HepG2 (cell line): Measurements from ENCODE around the gene RNF149. TPM values are rescaled to one million over a fixed set of nuclear protein-coding genes. Genes with fewer than 3 reads are reported as not detected.
A peak's percentile ranks its signal among the peaks of the same experiment; 100 is the strongest.

ENCODE experiments used
- ADNP ChIP-seq: sonication (generic); formaldehyde crosslinking; IDR thresholded peaks from 2 replicates; pipeline ENCODE4 v1.4.0; 2020; ENCODE audit warnings: missing genetic modification reagents
- CEBPB ChIP-seq: IDR thresholded peaks from 2 replicates; pipeline ENCODE4 v1.6.1; 2011; ENCODE audit warnings: low read depth, low read length, improper control_type of control experiment, borderline replicate concordance
- MIXL1 ChIP-seq: IDR thresholded peaks from 2 replicates; pipeline ENCODE4 v1.6.1; 2016
- ONECUT2 ChIP-seq: sonication (generic); formaldehyde crosslinking; IDR thresholded peaks from 2 replicates; pipeline ENCODE4 v1.4.0; 2020; ENCODE audit warnings: missing genetic modification reagents
- RFXANK ChIP-seq: IDR thresholded peaks from 2 replicates; pipeline ENCODE4 v1.6.1; 2016
- SRSF9 ChIP-seq: fragments of 200-400 bp; formaldehyde crosslinking; IDR thresholded peaks from 2 replicates; pipeline ENCODE4 v1.6.1; 2018; ENCODE audit warnings: borderline replicate concordance, mild to moderate bottlenecking, low read depth, low read length; ENCODE audit not compliant: insufficient read depth, poor library complexity, severe bottlenecking
- TBL1XR1 ChIP-seq: fragments of 150-350 bp; IDR thresholded peaks from 2 replicates; pipeline ENCODE4 v1.6.1; 2014; ENCODE audit warnings: borderline replicate concordance, low read length; ENCODE audit not compliant: partially characterized antibody
- U2AF2 ChIP-seq: fragments of 200-400 bp; formaldehyde crosslinking; IDR thresholded peaks from 2 replicates; pipeline ENCODE4 v1.6.1; 2017; ENCODE audit warnings: low read depth, mild to moderate bottlenecking, low read length
- ZNF598 ChIP-seq: sonication (generic); formaldehyde crosslinking; IDR thresholded peaks from 2 replicates; pipeline ENCODE4 v1.5.1; 2020; ENCODE audit warnings: mild to moderate bottlenecking, missing genetic modification reagents, borderline replicate concordance
- ZNF709 ChIP-seq: sonication (generic); formaldehyde crosslinking; IDR thresholded peaks from 2 replicates; pipeline ENCODE4 v1.5.0; 2020; ENCODE audit warnings: mild to moderate bottlenecking, missing genetic modification reagents
- polyA plus RNA-seq, 8 experiments: library from polyadenylated mRNA; depleted of rRNA in 3 of 8; stranded (reverse) in 7 of 8; unstranded in 1 of 8; fragments of >200 nt; fragmentation: Illumina TruSeq in 4 of 8; extraction: Trizol in 4 of 8; gene quantifications; 2 replicates each; pipeline versions ENCODE4 v1.2.1 to v1.2.3, GENCODE V29; 2011 to 2016; ENCODE audit warnings: low read depth in 4 of 8, missing spikeins in 1 of 8, mixed read lengths in 1 of 8; ENCODE audit not compliant: insufficient read depth in 1 of 8
- total RNA-seq, 5 experiments: library from RNA; depleted of rRNA; stranded (reverse); fragments of >200 nt; fragmentation: Illumina TruSeq; extraction: Trizol; gene quantifications; 2 replicates each; pipeline ENCODE4 v1.2.3, GENCODE V29; 2016; ENCODE audit warnings: low read depth in 1 of 5
- TF ChIP-seq, protein P1 (sequence below): sonication (generic); formaldehyde crosslinking; IDR thresholded peaks from 2 replicates; pipeline ENCODE4 v1.4.0; 2020; ENCODE audit warnings: mild to moderate bottlenecking, missing genetic modification reagents
- TF ChIP-seq, protein P2 (sequence below): sonication (generic); formaldehyde crosslinking; IDR thresholded peaks from 2 replicates; pipeline ENCODE4 v1.5.1; 2020; ENCODE audit warnings: missing genetic modification reagents, mild to moderate bottlenecking, borderline replicate concordance
- TF ChIP-seq, protein P3 (sequence below): sonication (generic); formaldehyde crosslinking; IDR thresholded peaks from 2 replicates; pipeline ENCODE4 v1.5.0; 2020; ENCODE audit warnings: mild to moderate bottlenecking, missing genetic modification reagents
- TF ChIP-seq, protein P4 (sequence below): sonication (generic); formaldehyde crosslinking; IDR thresholded peaks from 2 replicates; pipeline ENCODE4 v1.5.1; 2020; ENCODE audit warnings: mild to moderate bottlenecking, missing genetic modification reagents, borderline replicate concordance
- TF ChIP-seq, protein P5 (sequence below): sonication (generic); formaldehyde crosslinking; IDR thresholded peaks from 2 replicates; pipeline ENCODE4 v1.4.0; 2020; ENCODE audit warnings: missing genetic modification reagents, borderline replicate concordance

The RNF149 gene
- total and polyA plus RNA-seq, 2 of the 13 experiments (the other 11 are each of a cell fraction or from before 2014, with no cell fraction given): 87.6 to 109 TPM

DNA sequence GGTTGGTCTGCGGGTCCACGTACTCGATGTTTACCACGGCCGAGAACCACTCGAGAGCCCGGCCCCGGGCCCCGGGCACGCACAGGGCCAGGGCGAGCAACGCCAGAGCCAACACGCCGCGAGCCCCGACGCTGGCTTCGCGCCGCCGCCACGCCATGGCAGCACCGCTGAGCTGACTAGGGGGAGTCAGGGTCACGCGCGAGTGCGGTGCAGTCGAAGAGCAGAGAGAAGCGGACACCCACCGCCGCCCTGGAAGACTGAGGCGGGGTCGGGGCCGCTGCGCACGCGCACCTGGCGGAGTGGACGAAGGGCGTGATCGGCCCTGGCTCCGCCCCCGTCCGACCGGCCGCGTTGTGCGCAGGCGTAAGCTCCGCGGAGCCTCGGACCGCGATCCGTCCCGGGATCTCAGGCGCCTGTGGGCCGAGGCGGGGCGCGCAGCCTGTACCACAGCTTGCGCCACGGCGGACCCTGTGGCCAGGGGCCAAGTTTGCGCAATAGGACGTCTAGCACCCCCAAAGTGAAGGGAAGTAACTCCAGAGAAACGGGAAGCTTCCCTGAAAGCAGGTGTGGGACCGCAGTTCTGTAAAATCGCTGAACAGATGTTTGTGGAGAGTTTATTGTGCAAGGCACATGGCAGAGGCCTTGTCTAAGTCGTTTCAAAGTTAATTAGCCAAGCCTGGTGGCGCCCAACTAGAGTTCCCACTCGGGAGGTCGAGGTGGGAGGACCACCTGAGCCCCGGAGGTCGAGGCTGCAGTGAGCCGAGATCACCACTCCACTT lies at the start of gene RNF149 (continued):
- TF ChIP-seq SRSF9 (no peak), ADNP (0 out of 2 replicates have a peak, but pooled peaks have one; percentile 13), MIXL1 (CRISPR knock-in tag) (peak; percentile 84), U2AF2 (no peak), TBL1XR1 (no peak), RFXANK (peak; percentile 19; the same call in 1 of the 2 replicates), ONECUT2 (CRISPR knock-in tag) (peak; percentile 51; the same call in 1 of the 2 replicates), ZNF598 (CRISPR knock-in tag) (no peak; the same call in 1 of the 2 replicates), CEBPB (peak; percentile 99), ZNF709 (CRISPR knock-in tag) (peak; percentile 78; the same call in 1 of the 2 replicates)
- TF ChIP-seq, protein P1, sequence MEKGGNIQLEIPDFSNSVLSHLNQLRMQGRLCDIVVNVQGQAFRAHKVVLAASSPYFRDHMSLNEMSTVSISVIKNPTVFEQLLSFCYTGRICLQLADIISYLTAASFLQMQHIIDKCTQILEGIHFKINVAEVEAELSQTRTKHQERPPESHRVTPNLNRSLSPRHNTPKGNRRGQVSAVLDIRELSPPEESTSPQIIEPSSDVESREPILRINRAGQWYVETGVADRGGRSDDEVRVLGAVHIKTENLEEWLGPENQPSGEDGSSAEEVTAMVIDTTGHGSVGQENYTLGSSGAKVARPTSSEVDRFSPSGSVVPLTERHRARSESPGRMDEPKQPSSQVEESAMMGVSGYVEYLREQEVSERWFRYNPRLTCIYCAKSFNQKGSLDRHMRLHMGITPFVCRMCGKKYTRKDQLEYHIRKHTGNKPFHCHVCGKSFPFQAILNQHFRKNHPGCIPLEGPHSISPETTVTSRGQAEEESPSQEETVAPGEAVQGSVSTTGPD (CRISPR knock-in tag): peak; percentile 83
- TF ChIP-seq, protein P2, sequence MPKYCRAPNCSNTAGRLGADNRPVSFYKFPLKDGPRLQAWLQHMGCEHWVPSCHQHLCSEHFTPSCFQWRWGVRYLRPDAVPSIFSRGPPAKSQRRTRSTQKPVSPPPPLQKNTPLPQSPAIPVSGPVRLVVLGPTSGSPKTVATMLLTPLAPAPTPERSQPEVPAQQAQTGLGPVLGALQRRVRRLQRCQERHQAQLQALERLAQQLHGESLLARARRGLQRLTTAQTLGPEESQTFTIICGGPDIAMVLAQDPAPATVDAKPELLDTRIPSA: peak; percentile 14; the same call in 1 of the 2 replicates
- TF ChIP-seq, protein P3, sequence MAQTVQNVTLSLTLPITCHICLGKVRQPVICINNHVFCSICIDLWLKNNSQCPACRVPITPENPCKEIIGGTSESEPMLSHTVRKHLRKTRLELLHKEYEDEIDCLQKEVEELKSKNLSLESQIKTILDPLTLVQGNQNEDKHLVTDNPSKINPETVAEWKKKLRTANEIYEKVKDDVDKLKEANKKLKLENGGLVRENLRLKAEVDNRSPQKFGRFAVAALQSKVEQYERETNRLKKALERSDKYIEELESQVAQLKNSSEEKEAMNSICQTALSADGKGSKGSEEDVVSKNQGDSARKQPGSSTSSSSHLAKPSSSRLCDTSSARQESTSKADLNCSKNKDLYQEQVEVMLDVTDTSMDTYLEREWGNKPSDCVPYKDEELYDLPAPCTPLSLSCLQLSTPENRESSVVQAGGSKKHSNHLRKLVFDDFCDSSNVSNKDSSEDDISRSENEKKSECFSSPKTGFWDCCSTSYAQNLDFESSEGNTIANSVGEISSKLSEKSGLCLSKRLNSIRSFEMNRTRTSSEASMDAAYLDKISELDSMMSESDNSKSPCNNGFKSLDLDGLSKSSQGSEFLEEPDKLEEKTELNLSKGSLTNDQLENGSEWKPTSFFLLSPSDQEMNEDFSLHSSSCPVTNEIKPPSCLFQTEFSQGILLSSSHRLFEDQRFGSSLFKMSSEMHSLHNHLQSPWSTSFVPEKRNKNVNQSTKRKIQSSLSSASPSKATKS (CRISPR knock-in tag): no peak
- TF ChIP-seq, protein P4, sequence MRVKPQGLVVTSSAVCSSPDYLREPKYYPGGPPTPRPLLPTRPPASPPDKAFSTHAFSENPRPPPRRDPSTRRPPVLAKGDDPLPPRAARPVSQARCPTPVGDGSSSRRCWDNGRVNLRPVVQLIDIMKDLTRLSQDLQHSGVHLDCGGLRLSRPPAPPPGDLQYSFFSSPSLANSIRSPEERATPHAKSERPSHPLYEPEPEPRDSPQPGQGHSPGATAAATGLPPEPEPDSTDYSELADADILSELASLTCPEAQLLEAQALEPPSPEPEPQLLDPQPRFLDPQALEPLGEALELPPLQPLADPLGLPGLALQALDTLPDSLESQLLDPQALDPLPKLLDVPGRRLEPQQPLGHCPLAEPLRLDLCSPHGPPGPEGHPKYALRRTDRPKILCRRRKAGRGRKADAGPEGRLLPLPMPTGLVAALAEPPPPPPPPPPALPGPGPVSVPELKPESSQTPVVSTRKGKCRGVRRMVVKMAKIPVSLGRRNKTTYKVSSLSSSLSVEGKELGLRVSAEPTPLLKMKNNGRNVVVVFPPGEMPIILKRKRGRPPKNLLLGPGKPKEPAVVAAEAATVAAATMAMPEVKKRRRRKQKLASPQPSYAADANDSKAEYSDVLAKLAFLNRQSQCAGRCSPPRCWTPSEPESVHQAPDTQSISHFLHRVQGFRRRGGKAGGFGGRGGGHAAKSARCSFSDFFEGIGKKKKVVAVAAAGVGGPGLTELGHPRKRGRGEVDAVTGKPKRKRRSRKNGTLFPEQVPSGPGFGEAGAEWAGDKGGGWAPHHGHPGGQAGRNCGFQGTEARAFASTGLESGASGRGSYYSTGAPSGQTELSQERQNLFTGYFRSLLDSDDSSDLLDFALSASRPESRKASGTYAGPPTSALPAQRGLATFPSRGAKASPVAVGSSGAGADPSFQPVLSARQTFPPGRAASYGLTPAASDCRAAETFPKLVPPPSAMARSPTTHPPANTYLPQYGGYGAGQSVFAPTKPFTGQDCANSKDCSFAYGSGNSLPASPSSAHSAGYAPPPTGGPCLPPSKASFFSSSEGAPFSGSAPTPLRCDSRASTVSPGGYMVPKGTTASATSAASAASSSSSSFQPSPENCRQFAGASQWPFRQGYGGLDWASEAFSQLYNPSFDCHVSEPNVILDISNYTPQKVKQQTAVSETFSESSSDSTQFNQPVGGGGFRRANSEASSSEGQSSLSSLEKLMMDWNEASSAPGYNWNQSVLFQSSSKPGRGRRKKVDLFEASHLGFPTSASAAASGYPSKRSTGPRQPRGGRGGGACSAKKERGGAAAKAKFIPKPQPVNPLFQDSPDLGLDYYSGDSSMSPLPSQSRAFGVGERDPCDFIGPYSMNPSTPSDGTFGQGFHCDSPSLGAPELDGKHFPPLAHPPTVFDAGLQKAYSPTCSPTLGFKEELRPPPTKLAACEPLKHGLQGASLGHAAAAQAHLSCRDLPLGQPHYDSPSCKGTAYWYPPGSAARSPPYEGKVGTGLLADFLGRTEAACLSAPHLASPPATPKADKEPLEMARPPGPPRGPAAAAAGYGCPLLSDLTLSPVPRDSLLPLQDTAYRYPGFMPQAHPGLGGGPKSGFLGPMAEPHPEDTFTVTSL (CRISPR knock-in tag): peak; percentile 80
- TF ChIP-seq, protein P5, sequence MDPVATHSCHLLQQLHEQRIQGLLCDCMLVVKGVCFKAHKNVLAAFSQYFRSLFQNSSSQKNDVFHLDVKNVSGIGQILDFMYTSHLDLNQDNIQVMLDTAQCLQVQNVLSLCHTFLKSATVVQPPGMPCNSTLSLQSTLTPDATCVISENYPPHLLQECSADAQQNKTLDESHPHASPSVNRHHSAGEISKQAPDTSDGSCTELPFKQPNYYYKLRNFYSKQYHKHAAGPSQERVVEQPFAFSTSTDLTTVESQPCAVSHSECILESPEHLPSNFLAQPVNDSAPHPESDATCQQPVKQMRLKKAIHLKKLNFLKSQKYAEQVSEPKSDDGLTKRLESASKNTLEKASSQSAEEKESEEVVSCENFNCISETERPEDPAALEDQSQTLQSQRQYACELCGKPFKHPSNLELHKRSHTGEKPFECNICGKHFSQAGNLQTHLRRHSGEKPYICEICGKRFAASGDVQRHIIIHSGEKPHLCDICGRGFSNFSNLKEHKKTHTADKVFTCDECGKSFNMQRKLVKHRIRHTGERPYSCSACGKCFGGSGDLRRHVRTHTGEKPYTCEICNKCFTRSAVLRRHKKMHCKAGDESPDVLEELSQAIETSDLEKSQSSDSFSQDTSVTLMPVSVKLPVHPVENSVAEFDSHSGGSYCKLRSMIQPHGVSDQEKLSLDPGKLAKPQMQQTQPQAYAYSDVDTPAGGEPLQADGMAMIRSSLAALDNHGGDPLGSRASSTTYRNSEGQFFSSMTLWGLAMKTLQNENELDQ (CRISPR knock-in tag): no peak
